ENCODE data around the gene ACTR1A. TPM values are rescaled to one million over a fixed set of nuclear protein-coding genes. Genes with fewer than 3 reads are reported as not detected.

ACTR1A gene
- total and polyA plus RNA-seq, 9 of the 15 experiments (the other 6 are each of a cell fraction or from before 2014, with no cell fraction given), result 36.3 to 77.2 (median 49.6) TPM

DNA sequence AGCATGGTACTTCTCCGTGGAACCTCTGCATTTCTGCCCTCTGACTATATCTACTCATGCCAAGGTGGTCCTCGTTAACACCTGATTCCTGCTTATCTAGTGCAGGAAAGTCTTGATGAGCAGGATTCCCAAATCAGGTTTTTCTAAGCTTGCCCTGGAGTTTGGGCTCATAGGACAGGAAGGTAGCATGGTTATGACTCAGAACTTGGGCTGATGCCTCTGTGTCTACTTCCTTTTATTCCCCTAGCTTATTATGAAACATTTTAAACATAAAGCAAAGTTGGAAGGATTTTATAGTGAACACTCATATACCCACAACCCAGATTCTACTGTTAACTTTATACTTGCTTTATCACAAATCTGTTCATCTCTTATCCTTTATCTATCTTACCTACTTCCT is 6.9 kb upstream of the ACTR1A start:
- FAIRE-seq, result no peak
- no peak for ATAC-seq
- no peaks in the 10 kb centered on the region for H3K27me3 ChIP-seq (ENCODE audit: control insufficient read depth in 2 of 2, insufficient read depth in 2 of 2, low read length in 2 of 2)
- no peak overlapping the region for H2AFZ ChIP-seq (ENCODE audit: low read depth, low read length)
- in situ Hi-C loops (cut with MboI), result loop anchor here (25.0 kb wide), 1 partner anchor 672 kb away; the partner anchor contains the start of gene KCNIP2
- no peak overlapping the region for H3K4me2 ChIP-seq (ENCODE audit: insufficient read depth, low read length)
- BruUV-seq (replicated peaks), result no TSS peak
- TF ChIP-seq TARDBP (IDR thresholded peaks at IDR 0.05) (no peak), CXXC5 (CRISPR knock-in tag; IDR thresholded peaks at IDR 0.05) (no peak), BACH1 (tag; IDR thresholded peaks at IDR 0.05) (no peak), DIDO1 (tag; IDR thresholded peaks at IDR 0.05; ENCODE audit: low read depth) (no peak), HDGF (IDR thresholded peaks at IDR 0.05) (no peak)
- peaks cover 17% of the 10 kb centered on the region for H3K79me2 ChIP-seq (ENCODE audit: control insufficient read depth, insufficient read depth, low read length)
- H3K9me3 ChIP-seq (replicated peaks; ENCODE audit: control insufficient read depth, insufficient read depth, low read depth, low read length), result no peaks in the 10 kb centered on the region
- no peak overlapping the region for H3K4me3 ChIP-seq
- H3K36me3 ChIP-seq (ENCODE audit: control insufficient read depth, insufficient read depth, low read length), result peaks cover 44% of the 10 kb centered on the region
- H3K4me1 ChIP-seq (replicated peaks in 1 of 2; ENCODE audit: control insufficient read depth in 2 of 2, insufficient read depth in 2 of 2, low read length in 2 of 2), result peaks cover 2 to 3% of the 10 kb centered on the region in 2 experiments; a peak in 4 of 5 replicates
- H3K9ac ChIP-seq (ENCODE audit: insufficient read depth in 1 of 2, low read depth in 2 of 2, low read length in 2 of 2), result no peak overlapping the region
- H3K27ac ChIP-seq (ENCODE audit: extremely low read depth, low read depth, low read length), result no peak overlapping the region
- intact Hi-C loops (cut with micrococcal nuclease), result no loop called here
- DNase-seq (ENCODE audit: extremely low read depth in 1 of 4, low spot score in 3 of 4), result no peak
- 43% methylated on average over 1 of the region's 2 CpGs for WGBS (ENCODE audit: insufficient coverage, low coverage, missing lambda C conversion rate)
- POLR2A ChIA-PET, result no interaction called here
- peaks cover 3% of the 10 kb centered on the region for H3K9me1 ChIP-seq (ENCODE audit: control insufficient read depth, insufficient read depth, low read length)
- no peaks in the 10 kb centered on the region for H4K20me1 ChIP-seq (replicated peaks; ENCODE audit: control insufficient read depth, insufficient read depth, low read length)
- CTCF ChIA-PET (ENCODE audit: low intra/inter-chr PET ratio), result no interaction called here

- ChIA-PET CTCF (ENCODE audit: low intra/inter-chr PET ratio) (no interaction called here), POLR2A (interaction anchor here (0.6 kb wide), 1 partner anchor 60 kb away, joined by 3 read pairs; no protein-coding TSS in a partner anchor)
- Histone ChIP-seq H3K4me3 (no peak overlapping the region), H3K9me3 (replicated peaks; ENCODE audit: control insufficient read depth, insufficient read depth, low read depth, low read length) (no peaks in the 10 kb centered on the region), H3K36me3 (ENCODE audit: control insufficient read depth, insufficient read depth, low read length) (peaks cover 40% of the 10 kb centered on the region), H3K4me1 (replicated peaks in 1 of 2; ENCODE audit: control insufficient read depth in 2 of 2, insufficient read depth in 2 of 2, low read length in 2 of 2) (peaks cover 2 to 6% of the 10 kb centered on the region in 2 experiments; a peak in 4 of 5 replicates), H3K27me3 (ENCODE audit: control insufficient read depth in 2 of 2, insufficient read depth in 2 of 2, low read length in 2 of 2) (no peaks in the 10 kb centered on the region), H3K9ac (ENCODE audit: insufficient read depth in 1 of 2, low read depth in 2 of 2, low read length in 2 of 2) (no peak overlapping the region), H3K79me2 (ENCODE audit: control insufficient read depth, insufficient read depth, low read length) (peaks cover 23% of the 10 kb centered on the region), H3K27ac (ENCODE audit: extremely low read depth, low read depth, low read length) (no peak overlapping the region), H3K4me2 (ENCODE audit: insufficient read depth, low read length) (no peak overlapping the region), H2AFZ (ENCODE audit: low read depth, low read length) (no peak overlapping the region), H3K9me1 (ENCODE audit: control insufficient read depth, insufficient read depth, low read length) (peaks cover 3% of the 10 kb centered on the region), H4K20me1 (replicated peaks; ENCODE audit: control insufficient read depth, insufficient read depth, low read length) (no peaks in the 10 kb centered on the region)
- FAIRE-seq (no peak), DNase-seq (ENCODE audit: extremely low read depth in 1 of 4, low spot score in 3 of 4) (no peak), ATAC-seq (no peak)
- in situ Hi-C loops (cut with MboI), result loop anchor here (25.0 kb wide), 1 partner anchor 671 kb away; the partner anchor contains the start of gene KCNIP2
- TF ChIP-seq ZNF133 (CRISPR knock-in tag; IDR thresholded peaks at IDR 0.05) (no peak), JUNB (CRISPR knock-in tag; conservative IDR thresholded peaks at IDR 0.05) (no peak)
- 67% methylated on average over 1 of the region's 1 CpG for WGBS (ENCODE audit: insufficient coverage, low coverage, missing lambda C conversion rate)
- intact Hi-C loops (cut with micrococcal nuclease), result no loop called here
- BruUV-seq (replicated peaks), result no TSS peak
Observed at GRCh38 chr10:102508506-102508905, 6.0 kb upstream of the ACTR1A start.
